Fibroblast of the aortic adventitia (primary cell): ENCODE results near the gene TMEM220. TPM values are rescaled to one million over a fixed set of nuclear protein-coding genes. Genes with fewer than 3 reads are reported as not detected.
A peak's percentile ranks its signal among the peaks of the same experiment; 100 is the strongest.

Experiments used
- DNase-seq: peaks from one replicate; pipeline ENCODE4 v3.0.0-alpha.2; 2010; ENCODE audit warnings: low read depth
- H3K4me3 ChIP-seq: 2 replicates; pipeline ENCODE4 v1.5.1; 2011; ENCODE audit warnings: low read depth, mild to moderate bottlenecking, control low read depth, low read length, moderate library complexity
- CTCF ChIP-seq: IDR thresholded peaks from 2 replicates; pipeline ENCODE4 v1.5.1; 2011; ENCODE audit warnings: mild to moderate bottlenecking, low read length, control low read depth, inconsistent platforms; ENCODE audit not compliant: insufficient read depth
- total RNA-seq: library from RNA; depleted of rRNA; stranded (reverse); fragments of >200 nt; gene quantifications from 2 replicates; pipeline ENCODE4 v1.2.3, GENCODE V29; 2012; ENCODE audit warnings: low replicate concordance

Gene TMEM220
- total RNA-seq, 1 donor: 6.2 TPM

GRCh38 chr17:10755592-10756127, 25.8 kb upstream of the TMEM220 start:
- TF ChIP-seq CTCF: no peak
- no peak overlapping the region for H3K4me3 ChIP-seq
- DNase-seq: no peak

DNA sequence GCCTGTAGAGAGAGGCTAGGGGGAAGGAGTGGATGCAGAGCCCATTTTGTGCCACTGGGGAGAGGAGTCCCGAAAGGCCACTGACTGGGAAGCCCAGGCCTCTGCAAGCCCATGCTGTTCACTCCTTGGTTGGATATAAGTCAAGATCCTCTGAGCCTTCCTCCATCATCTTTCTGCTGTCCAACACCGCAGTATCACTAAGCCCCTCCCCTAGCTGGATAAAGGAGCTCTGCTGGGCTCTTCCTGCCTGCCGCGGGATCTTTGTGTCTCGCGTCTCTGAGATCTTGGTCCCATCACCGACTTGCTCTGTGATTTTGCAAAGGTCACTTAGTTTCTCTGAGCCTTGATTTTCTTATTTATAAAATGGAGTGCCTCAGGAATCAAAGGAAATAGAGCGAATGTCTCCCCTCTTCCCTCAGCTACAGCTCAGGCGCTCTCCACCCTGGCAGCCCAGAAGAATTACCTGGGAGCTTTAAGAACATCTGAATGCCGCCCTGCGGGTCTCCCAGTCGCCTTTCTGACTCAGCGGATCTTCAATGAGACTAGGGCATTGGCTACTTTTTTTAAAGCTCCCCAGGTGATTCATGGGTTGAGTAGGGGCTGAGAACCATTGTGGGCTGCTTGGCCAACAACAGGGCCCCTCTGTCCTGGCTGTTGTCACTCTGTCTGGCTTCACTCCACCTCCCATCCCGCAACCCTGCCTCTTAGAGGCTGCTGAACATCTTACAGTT, 25.2 kb upstream of the TMEM220 start:
- TF ChIP-seq CTCF: no peak
- no peak for DNase-seq
- no peak overlapping the region for H3K4me3 ChIP-seq

DNA sequence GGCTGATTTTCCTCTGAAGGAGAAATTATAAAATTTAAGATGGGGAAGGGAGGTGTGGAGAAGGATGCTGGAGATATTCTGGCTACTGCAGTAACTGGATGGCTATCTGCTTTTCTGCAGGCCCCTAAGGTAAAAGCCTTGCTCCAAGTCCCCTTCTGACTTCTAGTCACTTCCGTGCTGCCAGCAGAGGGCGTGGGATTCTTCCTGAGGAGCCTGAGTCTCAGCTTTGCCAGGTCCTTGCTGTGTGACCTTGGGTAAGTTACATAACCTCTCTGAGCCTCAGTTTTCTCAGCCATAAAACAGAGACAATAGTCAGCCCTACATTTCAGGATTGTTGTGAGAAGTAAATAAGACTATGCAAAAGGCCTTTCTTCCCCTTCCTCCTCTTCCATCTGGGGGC, 24.3 kb upstream of the TMEM220 start:
- TF ChIP-seq CTCF: peak; percentile 16
- peak; percentile 15 for DNase-seq
- H3K4me3 ChIP-seq: no peak overlapping the region

DNA sequence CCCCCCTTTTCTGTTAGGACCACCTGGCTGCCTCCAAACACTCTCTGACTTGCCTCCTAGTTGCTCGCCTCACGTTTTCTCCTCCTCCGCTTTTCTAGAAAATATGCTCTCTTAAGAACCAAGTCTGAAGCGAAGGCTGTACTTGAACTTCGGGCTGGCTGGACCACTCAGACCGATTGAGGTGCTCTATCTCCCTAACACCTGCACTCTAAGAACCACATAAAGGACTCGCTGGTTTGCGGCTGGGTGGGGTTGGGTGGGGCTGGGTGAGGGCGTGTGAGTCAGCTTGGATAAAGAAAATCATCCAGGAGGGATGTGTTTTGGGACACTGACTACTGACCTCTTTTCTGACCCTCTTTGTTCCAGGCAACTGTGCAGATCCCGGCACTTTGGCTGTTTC, 22.9 kb upstream of the TMEM220 start:
- TF ChIP-seq CTCF: no peak
- H3K4me3 ChIP-seq: no peak overlapping the region
- no peak for DNase-seq

- no peak for TF ChIP-seq CTCF
- H3K4me3 ChIP-seq: no peak overlapping the region
- DNase-seq: no peak
Observed at GRCh38 chr17:10751563-10751962, 21.7 kb upstream of the TMEM220 start.

- H3K4me3 ChIP-seq: no peak overlapping the region
- no peak for TF ChIP-seq CTCF
- no peak for DNase-seq
Observed at GRCh38 chr17:10750210-10750609, 20.4 kb upstream of the TMEM220 start.
